Dermis blood vessel endothelial cell (primary cell): ENCODE results near the gene VSIR. TPM values are rescaled to one million over a fixed set of nuclear protein-coding genes. Genes with fewer than 3 reads are reported as not detected.

Experiments
- DNase-seq: peaks from one replicate; pipeline ENCODE4 v3.0.0; 2010
- total RNA-seq: library from RNA; depleted of rRNA; stranded (reverse); fragments of >200 nt; gene quantifications from 2 replicates; pipeline ENCODE4 v1.2.3, GENCODE V29; 2014

VSIR gene
- total RNA-seq, 1 donor from 2014 or later = 42.2 TPM

DNA sequence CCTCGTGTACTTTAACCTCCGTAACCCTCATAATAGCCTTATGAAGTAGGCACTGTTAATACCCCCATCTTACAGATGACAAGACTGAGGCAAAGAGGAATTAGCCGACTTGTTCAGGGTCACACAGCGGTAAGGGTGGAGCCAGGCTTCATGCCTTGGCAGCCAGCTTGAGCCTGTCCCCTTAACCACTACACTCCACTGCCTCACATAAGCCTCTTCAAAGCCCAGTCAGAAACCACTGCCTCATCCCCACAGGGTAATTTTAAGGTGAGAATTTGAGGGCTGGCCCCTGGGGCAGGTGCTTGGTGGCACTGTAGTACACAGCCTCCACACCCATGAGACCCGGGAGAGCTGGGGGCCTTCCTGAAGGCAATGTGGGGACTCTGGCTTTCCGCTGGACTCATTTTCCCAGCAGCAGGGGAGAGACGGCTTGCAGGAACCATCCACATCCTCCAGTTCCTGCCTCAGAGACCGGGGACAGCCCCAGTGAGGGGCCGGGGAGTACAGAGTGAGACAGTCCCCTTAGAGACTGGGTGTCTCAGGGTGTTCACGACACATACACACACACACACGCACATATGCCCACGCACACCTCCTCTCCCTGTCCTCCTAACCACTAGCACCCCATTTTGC lies 46.1 kb downstream of the VSIR start:
- DNase-seq = no peak

DNA sequence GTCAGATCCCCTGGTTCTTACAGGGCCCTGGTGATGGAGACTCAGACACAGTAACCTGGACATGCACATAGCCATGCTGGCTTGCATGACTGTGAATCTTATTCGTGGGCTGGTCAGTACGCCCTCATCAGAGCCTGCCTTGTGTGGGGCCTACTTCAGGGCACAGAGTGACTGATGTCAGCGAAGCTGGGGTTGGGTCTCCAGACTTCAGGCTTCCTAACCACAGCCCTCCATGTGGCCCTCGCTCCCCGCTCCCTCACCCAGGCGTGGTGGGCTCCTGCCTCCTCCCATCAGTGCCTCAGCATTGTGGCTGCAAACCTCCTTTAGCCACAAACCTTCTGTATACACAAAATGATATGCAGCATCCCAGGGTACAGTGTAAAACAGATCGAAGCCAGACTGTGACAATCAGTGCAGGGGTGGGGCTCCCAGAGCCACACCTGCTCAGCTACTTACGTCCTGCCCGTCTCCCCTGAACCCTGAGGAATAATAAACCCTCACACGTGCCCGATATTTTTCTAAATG lies 46.7 kb downstream of the VSIR start:
- no peak for DNase-seq

DNA sequence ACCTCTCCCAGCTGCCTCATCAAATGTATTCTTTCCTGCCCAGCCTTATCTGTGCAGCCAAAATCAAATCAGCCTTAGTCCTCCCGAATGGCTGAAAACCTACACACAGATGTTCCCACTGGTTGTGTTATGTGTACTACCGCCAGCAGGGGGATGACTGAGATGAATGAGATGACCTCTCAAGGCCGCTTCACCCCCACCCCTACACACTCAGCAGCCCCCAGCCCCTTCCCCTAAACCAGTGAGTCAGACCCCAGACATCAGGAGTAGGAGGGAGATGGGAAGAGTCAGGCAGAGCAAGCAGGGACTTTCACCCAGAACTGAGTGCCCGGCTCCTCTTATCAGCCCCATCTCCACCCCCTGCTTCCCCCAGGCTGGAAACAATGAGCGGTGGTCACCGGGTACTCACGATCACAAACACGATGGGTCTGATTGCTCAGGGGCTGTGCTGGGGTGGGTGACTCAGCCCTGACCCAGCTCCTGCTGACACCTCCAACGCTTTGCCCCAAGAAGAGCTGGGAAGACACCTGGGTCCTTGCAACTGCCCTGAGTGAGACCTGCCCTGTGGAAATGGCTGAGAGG lies 47.2 kb downstream of the VSIR start:
- peak; percentile 84 for DNase-seq

DNA sequence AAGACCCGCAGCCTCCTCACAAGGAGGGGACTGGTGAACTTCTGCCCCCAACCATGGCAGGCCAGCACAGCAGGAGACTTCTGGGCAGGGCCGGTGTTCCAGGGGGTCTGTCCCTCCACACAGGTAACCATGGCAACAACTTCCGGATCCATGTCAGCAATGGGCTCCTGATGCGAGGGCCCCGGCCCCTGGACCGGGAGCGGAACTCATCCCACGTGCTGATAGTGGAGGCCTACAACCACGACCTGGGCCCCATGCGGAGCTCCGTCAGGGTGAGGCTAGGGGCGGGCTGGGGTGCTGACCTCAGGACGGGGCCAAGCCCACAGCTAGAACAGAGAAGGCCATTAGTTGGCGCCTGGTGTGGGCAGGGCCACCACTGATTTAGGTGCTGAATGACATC lies 48.1 kb downstream of the VSIR start:
- no peak for DNase-seq

DNA sequence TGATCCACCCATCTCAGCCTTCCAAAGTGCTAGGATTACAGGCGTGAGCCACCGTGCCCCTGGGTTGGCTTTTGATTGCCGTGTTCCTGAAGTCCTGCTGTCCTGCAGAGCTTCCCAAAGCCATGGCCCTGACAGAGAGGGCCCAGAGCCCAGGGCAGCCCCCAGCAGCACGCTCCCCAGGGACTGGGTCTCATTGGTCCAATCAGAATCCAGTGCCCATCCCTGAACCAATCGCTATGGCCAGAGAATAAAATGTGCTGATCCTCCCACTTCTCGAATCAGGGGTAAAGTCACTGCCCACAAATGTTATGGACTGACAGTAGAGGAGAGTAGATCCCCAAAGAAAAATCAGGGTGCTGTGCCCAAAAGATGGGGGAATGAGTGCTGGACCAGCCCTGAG lies 48.8 kb downstream of the VSIR start:
- DNase-seq = no peak

DNA sequence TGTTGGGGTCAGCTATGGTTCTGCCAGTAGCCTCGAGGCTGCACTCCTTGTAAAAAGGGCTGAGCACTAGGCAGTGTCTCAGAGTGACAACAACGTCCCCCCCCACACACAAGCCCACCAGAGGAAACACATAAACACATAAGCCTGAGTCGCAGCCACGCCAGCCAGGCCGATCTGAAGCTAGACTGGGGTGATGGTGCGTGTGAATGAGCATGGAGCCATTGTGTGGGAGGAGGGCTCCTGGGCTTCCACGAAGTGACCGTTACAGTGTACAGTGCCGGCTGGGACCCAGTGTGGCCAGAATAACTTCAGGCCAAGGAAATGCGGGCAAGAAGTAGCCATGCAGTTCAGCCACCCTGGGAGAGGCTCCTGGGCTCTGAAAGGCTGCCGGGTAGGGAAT lies 50.0 kb downstream of the VSIR start:
- no peak for DNase-seq

DNA sequence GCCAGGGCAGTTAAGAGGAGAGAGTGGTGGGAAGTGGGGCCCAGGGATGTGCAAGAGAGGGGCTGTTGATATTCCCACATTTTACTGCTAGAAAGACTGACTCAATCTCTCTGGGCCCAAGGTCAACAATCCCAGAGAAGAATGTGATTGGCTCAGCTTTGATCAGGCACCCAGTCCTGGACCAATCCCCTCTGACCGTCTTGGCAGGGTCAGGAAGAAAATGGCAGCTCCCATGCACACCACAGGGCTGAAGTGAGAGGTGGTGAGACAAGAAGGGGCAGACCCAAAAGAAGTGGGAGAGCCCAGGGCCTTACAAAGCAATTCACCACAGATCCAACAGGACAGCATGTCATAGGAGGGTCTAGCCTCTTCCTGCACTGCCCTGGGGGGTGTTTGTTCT lies 50.5 kb downstream of the VSIR start:
- DNase-seq = no peak

DNA sequence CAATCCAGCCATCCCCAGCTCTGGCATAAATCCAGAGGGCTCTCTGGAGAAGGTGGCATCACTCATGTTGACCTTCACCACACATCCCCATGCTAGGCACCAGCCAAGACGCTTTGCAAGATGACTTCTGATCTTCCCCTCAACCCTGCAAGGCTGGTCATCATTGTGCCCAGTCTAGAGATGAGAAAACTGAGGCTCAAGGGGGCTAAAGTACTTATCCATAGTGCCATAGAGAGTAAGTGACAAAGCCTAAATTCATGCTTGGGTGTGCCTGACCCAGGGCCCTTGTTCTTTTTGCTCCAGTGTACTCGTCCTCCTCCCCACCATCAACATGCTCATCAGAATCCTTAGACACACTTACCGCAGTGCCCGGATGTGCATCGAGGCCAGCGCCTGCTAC lies 52.0 kb downstream of the VSIR start:
- DNase-seq = no peak

DNA sequence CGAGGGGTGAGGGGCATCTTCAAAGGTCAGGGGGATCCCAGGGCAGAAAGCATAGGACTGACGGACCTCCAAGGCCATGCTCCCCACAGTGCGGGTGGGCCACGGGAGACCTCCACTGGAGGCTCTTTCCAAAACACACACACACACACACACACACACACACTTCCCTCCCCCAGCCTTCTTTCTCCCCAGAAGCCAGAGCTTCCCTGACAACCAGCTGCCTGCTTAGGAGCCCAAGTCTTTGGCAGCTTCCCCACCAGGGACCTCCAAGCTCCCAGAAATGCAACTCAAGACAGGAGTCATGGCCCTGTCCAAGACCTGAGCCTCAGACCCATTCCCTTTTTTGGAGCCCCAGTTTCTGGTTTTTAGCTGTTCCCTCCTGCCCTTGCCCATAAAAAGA lies 53.0 kb downstream of the VSIR start:
- no peak for DNase-seq

DNA sequence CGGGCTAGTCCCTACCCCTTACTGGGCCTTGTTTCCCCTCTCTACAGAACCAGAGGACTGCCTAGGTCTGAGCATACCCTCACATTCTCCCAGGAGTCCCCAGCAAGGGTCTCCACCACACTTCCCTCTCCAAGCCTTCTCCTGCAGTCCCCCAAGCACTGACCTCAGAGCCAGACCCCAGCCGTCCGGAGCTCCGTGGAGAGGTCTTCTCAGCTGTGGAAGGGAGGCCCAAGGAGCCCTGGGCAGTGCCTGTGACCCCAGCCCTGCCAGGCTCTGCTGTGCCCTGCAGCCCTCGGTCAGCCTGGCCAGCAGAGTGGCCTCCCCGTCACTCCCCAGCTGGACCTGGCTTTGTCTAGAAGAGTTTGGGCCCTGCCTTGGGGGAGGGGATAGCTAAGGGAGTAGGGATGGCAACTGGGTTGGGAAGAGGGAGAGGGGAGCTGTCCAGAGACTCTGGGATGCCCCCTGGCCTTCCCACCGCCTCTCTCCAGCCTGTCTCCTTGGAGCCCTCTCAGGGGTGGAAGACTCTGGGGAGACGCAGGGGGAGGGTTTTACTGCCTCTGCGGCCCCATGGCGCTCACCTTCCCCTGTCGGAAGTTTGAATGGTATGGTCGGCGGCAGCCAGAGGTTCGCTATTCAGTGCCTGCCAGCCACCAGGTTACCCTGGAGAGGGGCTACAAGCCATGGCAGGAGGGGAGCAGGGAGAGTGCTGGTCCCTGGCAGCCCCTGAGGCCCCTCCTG lies 53.7 kb downstream of the VSIR start, which contains the start of gene C10orf105:
Gene C10orf105 (minus strand): TSS at position 315 of the 738 bp plus-strand sequence. CDS start 3,441 bp downstream, outside the sequence.
- DNase-seq = no peak

DNA sequence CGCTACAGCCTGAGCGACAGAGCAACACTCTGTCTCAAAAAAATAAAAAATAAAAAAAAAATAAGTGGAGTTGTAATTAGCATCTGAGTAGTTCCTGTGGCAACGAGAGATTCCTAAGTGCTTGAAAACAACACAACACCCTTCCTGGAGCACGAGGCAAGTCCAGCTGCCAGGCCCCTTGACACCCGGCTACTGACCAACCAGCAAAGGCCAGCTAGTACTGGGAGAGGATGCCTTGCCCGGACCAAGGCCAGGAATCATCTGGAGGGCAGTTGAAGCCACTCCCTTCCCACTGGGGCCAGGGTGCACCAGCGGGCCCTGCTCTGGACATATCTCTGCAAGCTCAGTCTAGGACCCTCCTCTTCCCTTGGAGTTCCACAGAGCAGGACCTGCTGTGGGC lies 54.3 kb downstream of the VSIR start:
- peak; percentile 17 for DNase-seq

DNA sequence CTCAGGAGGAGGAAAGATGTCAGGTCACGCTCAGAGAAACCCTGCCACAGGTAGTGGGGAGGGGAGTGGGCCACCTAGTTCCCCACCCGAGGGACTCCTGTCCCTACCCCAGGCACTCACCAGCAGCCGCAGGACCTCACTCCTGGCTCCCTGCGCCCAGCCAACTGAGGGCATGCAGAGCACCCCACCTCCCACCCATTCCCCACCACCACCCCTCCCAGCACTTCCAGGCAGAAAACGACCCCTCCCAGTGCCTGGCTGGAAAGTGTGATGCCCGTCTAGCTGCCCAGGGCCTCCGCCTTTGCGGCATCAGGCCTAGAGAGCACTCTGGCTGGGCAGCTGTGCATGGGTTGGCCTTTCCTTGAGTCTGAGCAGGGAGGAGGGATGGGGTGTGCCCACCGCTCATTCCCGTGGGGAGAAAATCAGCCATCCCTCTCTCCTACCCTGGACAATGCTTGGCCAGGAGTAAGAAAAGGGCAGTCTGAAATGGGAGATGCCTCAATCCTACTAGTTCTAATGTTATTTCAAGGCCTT lies 55.1 kb downstream of the VSIR start:
- no peak for DNase-seq

DNA sequence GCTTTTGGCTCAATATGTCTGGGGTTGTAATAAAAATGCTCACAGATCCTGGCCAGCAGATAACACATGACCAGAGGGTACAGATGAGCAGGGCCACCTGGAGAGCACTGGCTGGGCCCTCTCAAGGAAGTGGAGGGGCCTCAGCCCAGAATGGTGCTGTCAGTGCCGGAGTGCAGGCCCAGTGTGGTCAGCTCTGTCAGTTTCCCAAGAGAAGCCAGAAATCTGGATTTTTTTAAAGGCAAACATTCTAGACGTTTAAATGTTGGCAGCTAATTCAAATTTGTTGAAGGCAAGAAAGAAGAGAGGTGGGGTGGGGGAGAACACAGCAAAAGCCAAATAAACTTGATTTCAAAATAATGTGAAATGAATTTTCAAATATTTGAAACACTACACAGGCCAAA lies 55.8 kb downstream of the VSIR start:
- DNase-seq = no peak

DNA sequence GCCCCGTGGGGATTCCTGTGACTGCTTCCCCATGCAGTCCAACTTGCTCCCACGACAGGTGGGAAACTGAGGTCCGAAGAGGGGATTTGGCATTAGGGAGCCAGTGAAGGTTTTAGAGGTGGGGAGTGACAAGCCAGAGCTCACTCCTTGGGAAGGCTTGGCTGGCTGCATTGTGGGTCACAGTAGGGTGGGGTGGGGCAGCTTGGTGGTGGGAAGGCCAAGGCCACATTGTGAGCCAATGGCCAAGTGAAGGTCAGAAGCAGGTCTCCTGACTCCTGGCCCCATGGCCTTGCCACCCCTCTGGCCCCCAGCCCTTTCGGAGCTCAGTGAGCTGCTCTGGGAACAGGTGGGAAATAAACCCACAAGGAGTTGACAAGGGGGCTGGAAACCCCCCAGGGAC lies 56.3 kb downstream of the VSIR start:
- DNase-seq = no peak

DNA sequence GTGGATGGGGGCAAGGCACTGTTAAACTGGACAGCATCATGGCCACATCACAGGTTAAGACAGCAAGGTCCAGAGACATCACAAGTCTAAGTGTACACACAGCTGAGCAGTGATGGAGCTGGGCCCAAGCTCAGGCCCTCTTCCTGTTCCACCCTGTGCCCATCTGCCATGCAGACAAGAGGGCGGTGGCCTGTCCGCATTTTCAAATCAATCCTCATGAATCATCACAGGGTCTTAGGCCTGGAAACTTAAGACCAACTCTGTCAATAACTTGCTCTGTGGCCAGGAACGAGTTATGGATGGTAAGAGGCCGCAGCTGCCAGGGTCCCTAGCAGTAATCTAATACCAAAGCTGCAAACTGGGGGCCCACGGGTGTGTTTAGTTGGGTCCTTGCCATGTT lies 56.9 kb downstream of the VSIR start:
- DNase-seq = no peak

DNA sequence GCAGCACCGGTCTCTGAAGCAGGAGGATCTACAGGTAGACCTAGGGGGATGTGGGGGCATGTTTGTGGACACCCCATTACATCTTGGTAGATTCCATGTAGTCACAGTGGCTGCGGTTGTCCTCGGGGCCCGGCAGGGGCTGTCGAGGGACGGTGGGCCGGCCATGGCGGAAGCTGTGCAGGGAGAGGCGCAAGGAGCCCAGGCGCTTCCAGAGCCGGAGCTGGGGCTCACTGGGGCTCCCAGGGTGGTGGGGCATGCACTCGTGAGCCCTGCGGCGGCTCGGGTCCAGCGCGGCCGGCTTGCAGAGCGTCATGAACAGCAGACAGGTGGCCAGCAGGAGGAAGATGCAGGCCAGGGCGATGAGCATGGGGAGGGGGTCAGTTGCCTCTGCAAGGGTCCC lies 57.5 kb downstream of the VSIR start:
- DNase-seq = no peak

DNA sequence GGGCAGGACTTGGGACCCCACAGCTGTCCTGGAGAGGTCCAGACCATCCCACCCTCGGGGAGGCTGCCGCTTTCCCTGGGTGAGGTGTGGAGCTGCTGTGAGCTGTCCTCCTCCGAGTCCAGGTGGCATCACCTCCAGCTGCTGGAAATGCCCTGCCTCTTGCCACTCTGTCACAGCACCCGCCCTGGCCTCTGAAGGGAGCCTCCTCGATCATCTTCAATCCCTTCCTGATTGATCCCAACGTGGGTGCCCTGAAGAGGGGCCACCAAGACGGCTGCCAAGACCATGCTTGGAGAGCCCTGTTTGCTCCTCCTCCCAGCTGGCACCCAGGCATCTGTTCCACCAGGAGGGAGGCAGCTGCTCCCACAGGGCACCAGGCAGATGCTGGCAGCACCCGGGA lies 58.3 kb downstream of the VSIR start:
- DNase-seq = no peak

DNA sequence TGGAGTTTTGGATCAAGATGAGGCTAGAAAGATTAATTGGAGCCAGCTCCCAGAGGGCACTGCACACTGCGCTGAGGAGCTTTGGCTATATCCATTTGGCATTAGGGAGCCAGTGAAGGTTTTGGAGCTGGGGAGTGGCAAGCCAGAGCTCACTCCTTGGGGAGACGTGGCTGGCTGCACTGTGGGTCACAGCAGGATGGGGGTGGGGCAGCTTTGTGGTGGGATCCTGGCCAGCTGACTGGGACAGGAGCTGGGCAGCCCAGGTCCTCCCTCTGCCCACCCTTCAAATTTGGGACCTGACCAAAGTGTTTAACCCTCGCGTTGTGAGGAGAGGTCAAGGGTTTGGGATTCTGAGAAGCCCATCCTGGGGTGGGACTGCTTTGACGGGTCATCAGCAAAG lies 58.7 kb downstream of the VSIR start:
- DNase-seq = no peak

DNA sequence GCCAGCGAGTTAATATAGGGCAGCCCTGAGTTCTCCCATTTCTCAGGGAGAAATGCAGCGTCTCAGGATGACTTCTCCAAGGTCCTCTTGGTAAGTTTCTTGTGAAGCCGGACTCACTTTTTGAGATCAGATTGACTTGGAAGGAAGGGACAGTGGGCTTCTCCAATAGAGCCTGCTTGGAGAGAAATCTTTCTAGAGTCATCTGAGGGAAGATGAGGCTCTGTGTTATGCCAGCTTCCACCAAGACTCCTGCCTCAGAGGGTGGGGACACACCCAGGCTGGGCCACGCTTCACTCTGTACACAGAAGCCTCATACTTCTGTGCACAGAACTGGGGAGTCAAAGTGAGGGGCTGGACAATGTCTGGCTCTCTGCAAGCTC lies 59.3 kb downstream of the VSIR start:
- DNase-seq = no peak

DNA sequence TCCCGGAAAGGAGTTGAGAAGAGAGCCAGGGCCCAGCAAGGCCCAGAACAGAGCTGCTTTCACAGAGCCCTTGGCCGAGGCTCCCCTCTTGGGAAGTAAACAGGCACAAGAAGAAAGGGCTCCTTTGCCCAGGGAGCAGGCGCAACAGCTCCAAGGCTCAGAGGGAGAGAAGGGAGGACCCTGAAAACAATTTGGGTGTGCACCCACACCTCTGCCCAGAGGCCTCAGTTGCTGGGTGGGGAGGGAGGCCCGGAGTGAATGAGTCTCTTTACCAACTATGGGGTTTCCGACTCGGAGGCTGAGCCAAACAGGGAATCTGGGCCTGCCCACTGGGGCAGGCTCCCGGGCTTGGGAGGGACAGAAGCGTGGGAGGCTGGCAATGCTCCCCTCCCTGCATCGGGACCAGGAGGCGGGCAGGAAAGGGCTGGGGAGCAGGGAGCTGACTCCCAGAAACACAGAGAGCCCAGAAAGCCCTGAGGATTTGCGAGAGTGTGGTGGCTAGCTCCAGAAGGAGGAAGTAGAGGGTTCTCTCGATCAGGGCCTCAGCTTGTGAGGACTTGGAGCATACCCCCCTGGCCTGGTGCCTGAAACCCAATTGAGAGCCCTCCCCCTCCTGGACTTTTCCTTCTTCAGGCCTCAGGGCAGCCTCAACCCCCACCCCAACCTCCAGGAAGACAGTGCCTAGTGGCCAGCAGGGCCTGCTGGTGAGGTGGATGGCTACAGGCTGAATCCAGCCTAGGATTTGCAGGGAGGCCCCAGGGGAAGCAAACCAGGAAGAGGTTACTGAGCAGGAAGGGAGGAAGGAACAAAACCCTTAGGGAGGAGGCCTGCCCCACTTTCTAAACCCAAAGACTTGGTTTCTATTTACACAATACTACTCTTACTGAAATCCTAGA lies 59.9 kb downstream of the VSIR start:
- peak; percentile 59 for DNase-seq

DNA sequence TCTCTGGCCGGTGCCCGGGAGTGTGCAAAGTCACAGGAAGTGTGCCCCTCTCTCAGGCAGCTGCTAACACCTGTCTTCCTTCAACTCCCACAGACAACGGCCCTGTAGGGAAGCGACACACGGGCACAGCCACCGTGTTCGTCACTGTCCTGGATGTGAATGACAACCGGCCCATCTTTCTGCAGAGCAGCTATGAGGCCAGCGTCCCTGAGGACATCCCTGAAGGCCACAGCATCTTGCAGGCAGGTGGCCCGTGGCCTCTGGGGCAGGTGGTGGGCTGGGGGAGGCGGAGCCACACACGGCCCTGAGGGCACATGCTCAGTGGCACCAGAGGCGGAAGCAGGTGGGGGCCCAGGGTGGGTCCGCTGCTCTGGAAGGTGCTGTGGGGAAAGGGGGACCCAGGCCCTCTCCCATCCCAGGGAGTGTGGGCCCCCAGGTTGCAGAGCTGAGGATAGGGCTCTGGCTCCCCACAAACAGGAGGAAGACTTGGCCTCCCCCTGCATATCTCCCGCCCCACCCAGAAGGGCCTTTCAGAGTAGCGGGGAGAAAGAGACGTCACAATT lies 60.7 kb downstream of the VSIR start:
- no peak for DNase-seq

DNA sequence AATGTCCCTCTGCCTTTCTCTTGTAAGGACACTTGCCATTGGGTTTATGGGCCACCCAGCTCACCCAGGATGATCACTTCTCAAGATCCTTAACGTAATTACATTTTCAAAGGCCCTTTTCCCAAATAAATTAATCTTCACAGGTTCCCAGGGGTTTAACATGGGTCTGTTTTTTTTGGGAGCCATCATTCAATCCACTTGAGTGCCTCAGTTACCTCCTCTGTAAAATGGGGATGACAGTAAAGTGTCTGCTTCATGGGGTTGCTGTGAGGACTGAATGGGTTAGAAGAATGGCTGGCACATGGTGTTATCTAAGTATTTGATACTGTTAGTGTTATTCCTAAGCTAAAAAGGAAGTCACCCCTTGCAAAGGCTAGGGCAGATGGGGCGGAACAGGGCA lies 61.1 kb downstream of the VSIR start:
- no peak for DNase-seq
